Measurements from ENCODE around the gene SCRN2.

- no peak for TF ChIP-seq CTCF (conservative IDR thresholded peaks at IDR 0.05; ENCODE audit: low read depth in 2 of 2)
- TF ChIP-seq POLR2AphosphoS5 (IDR thresholded peaks at IDR 0.05; ENCODE audit: low read depth): no peak
Observed at GRCh38 chr17:47866941-47867340, 25.9 kb upstream of the SCRN2 start.
